ENCODE data around the gene CCM2L.

Gene CCM2L

DNA sequence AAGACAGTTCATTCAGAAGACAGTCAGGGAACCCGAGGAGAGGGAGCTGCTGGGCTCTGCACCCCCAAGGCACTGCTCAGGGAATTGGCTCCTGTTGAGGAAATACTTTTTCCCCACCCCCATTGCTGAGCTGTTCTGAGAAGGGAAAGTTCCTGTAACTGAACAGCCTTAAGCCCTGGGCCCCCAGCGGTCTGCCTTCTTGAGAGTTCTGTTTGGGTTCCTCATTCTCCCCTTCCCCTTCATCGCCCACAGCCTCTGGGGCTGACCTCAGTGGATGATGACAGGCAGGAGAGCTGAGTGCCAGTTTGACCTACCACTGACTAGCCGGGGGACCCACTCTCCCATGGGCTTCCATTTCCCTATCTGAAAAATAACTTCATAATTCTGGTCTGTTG lies 52.5 kb downstream of the CCM2L start:
- no peak for DNase-seq

DNA sequence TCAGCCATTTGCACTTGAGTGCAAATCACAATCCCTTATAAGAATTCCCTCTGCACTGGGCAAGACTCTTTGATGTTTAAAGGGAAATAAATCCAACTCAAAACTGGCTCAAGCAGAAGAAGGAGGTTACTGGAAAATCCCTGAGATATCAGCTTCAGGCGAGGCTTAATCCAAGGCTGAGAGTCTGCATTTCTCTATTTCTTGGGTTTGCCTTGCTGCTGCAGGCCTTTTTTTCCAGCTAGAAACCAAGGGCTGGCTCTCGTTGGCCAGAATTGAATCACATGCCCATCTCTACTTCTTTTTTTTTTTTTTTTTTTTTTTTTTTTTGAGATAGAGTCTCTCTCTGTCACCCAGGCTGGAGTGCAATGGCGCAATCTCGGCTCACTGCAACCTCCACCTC lies 53.5 kb downstream of the CCM2L start:
- DNase-seq, result no peak

DNA sequence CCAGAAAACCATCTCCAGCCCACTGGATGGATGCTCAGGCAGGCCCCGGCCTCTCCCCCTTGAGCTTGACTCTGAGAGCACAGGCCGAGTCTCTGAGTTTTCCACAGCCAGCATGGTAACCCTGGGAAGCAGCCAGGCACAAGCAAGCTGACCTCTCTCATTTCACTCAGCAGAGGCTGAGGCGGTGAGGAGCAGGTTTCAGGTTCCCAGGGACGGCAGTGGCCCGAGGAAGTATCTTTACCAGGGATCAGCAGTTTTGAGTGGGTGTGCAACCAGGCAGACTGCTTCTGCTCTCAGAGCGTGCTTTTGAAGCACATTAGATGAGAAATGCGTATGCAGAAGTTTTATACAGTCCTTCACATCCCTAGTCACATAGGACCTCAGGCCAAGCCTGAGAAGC lies 54.4 kb downstream of the CCM2L start:
- no peak for DNase-seq

DNA sequence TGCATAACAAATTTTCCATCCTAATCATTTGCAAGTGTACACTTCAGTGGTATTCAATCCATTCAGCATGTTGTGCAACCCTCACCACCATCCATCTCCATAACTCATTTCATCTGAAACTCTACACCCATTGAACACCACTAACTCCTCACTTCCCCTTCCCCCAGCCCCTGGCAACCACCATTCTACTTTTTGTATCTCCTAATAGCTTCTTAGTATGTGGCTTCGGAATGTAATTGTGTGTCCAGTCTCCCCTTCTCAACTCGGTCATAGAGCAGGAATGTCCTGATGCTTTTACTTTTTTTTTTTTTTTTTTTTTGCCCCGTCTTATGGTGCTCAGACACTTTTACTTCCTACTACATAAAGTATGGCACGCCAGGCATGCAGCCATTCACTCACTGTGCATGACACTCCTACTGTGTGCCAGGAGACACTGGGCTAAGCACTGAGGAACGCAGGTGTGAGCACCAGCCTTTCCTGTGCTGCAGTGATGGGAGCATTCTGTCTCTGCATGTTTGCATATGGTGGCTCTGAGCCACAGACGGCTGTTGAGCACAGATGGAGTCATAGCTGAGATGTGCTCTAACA lies 57.1 kb downstream of the CCM2L start:
- peak; percentile 50 for DNase-seq

DNA sequence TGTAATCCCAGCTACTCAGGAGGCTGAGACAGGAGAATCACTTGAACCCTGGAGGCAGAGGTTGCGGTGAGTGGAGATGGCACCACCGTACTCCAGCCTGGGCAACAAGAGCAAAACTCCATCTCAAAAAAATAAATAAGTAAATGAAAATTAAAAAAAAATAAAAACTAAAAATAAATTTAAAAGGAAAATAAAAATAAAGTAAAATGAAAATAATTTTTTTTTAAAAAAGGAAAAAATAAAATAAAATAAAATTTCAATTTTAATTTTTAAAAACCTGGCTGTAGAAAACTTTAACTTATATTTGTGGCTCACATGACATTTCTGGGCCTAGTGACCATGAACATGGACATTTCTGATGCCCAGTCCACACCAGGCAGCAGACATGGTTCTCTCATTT lies 57.9 kb downstream of the CCM2L start:
- no peak for DNase-seq

DNA sequence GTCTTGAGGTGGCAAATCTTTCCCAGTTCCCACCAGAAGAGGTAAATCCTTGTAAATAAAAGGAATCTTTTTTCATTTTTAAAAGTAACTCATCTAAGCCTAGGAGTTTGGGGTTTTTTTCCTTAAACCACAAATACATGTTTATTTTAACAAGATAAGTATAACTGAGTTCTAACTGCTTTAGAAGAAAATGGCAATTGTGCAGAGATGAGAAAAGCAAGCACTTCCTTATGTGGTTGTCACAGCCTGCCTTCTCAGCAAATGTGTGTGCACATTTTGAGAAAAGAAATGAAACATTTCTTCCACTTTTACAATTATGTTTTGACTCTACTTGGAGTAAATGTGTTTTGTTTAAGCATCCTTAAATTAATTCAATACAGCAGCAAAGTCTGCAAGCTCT lies 59.5 kb downstream of the CCM2L start:
- DNase-seq, result no peak

DNA sequence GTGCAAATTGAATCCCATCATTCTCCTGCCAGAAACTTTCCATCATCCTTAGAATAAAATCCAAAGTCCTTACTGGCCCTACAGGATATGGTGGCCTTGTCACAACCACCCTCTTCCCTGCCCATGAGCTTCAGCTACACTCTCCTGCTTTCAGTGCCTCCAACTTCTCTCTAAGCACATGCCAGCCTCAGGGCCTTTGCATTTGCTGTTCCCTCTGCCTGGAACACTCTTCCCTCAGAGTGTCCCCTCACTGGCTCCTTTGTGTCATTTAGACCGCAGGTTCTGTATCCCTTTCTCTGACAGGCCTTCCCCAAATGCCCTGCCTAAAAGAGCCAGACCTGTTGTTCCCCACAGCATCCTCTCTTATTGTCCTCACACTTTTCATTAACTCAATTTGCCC lies 60.0 kb downstream of the CCM2L start:
- no peak for DNase-seq

DNA sequence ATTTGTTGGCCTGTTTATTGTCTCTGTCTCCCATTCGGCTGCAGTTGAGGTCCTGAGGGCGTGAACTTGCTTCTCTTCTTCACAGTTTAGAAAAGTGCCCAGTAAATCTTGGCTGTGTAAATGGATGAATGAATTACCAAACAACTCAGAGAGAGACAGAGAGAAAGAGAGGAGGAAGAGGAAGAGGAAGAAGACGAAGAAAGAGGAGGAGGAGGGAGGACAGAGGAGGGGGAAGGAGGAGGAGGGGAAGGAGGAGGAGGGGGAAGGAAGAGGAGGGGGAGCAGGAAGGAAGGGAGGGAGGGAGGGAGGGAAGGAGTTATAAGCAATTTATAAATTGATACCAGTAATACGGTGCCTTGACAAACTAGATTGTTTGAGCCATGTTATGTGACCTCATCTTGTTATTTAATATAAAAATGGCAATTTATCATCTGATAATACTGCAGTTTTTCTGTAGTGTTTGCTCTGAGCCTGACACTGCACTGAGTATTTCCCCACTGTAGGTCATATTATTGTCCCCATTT lies 60.5 kb downstream of the CCM2L start:
- DNase-seq, result no peak

DNA sequence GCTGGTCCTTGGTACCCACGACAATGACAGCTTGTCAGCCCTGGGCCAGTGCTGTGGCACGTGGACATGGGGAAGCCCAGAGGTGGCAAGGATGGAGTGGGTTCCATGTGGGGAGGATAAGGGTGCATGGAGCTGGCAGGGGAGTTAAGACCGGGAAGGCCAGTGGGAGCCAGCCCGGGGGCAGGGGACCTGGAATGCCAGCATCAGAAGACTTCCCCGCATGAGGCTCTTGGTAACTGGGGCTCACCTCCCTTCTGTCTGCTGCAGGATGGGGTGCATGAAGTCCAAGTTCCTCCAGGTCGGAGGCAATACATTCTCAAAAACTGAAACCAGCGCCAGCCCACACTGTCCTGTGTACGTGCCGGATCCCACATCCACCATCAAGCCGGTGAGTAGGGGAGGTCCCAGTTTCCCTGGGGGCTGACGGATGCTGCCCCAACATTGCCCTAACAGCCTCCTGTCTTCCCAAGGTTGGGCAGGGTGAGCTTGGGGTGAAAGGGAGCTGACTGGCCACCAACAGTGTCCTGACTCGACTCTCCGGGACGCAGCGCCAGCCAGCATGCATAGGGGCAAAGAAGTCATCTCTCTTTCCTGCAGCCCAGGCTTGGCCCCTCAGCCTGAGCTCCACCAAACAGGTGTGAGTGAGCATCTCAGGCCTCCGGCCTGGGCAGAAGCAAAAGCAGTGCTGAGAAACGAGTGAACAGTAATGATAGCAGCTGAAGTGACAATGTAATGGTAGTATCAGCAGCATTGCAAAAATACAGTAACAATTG lies 61.3 kb downstream of the CCM2L start:
- DNase-seq, result no peak

DNA sequence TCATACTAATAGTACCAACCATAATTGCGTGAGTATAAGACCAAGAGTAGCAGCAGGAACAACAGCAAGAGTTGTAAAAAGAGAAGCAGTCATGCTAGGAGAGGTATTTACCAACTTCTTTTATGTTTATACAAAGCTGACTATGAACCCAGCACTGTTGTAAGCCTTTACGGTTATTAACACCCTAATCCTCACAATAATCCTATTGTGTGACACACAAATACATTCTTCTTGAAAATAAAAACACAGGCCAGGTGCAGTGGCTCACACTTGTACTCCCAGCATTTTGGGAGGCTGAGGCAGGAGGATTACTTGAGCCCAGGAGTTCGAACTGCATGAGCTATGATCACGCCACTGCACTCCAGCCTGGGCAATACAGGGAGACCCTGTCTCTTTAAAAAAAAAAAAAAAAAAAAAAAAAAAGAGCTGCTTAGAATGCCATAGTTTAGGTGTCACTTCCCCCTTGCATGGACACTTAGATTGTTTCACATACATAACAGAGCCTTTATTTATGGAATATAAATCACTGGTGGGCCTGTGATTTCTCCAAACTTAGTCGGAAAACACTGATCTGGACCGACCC lies 62.0 kb downstream of the CCM2L start:
- no peak for DNase-seq

DNA sequence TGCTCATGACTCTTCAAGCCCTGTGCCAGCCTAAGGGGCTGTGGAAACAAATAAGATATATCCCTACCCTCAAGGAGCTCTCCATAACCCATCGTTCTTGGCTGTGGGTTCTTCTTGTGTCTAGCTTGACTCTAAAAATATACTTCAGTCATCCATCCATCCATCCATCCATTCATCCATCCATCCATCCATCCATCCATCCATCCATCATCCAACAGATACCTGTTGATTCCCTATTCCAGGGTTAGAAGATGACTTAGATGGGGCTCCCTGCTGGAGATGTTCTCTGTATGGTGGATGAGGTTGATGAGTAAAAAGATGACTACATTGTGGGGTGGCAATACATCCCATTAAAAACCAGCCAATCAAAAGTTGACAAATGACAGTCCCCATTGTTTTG lies 65.3 kb downstream of the CCM2L start:
- no peak for DNase-seq

DNA sequence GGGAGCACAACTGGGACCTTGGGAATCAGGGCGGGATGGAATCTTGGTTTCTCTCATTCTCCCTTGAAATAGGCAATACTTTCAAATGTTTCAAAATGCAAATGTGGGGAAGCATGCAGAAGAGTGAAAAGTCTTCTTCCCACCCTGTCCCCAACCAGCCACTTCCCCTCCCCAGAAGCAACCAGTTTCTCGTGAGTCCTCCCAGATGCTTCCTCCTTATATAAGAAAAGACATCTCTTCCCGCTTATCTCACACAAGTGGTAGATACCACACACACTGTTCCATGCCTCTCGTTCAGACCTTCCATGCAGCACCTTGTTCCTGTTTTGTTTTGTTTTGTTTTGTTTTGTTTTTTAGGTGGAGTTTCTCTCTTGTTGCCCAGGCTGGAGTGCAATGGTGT lies 67.0 kb downstream of the CCM2L start:
- DNase-seq, result no peak

DNA sequence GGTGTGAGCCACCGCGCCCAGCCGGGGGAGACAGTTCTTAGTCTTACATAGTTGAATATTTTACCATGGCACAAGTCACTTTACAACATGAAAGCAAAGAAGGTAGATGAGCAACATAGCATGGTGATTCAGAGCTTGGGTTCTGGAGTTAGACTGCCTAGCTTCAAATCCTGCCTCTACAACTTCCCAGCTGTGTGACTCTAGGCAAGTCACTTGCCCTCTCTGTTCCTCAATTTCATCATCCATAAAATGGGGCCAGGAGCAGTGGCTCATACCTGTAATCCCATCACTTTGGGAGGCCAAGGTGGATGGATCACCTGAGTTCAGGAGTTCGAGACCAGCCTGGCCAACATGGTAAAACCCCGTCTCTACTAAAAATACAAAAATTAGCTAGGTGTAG lies 68.1 kb downstream of the CCM2L start:
- DNase-seq, result no peak

DNA sequence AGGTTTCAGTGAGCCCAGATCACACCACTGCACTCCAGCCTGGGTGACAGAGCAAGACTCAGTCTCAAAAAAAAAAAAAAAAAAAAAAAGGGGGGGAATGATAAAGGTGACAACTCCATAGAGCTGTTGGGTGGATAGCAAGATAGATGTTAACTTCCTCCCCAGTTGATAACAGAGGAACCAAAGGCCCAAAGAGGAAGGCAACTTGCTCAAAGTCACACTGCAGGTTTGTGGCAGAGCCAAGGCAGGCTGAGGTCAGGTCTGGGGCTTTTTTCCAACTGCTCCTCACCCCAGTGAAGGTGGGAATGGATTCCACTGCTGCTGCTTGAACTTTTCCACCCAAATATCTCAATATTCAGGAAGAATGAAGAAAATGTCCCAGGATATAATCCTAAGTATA lies 68.6 kb downstream of the CCM2L start:
- no peak for DNase-seq

DNA sequence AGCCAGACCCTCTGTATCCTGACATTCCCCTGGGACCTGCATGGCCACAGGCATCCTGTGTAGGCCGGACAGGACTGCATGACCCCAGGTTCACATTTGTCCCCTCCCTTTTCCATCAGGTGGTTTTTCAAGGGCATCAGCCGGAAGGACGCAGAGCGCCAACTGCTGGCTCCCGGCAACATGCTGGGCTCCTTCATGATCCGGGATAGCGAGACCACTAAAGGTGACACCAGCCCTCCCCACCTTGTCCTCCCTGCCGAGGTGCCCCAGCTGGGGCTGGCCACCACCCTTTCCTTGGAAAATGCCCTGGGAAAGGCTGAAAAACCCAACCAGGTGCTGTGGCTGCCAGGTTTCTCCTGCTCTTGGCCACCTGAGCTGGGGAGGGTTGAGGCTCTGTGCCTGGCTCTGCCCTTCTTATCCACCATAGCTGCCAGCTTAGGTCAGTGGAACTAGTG lies 69.4 kb downstream of the CCM2L start:
- DNase-seq, result no peak

DNA sequence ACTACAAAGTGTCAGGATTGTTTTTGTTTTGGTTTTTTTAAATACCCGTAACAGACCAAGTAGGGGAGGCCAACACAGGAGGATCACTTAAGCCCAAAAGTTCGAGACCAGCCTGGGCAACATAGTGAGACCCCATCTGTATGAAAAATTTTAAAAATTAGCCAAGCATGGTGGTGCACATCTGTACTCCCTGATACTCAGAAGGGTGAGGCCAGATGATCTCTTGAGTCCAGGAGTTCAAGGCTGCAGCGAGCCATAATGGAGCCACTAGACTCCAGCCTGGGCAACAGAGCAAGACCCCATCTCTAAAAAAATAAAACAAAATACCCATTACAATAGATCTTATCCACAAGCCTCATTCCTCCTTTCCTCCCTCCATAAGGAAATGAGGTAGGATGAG lies 70.5 kb downstream of the CCM2L start:
- no peak for DNase-seq

All from NCI-H226 (cell line).